NK-92 (cell line): ENCODE data around the gene ZFHX3.

ENCODE experiments used
- DNase-seq: peaks from one replicate; lab custom pipeline; 2025; ENCODE audit not compliant: unreplicated experiment; lab: John Stamatoyannopoulos, UW

The ZFHX3 gene

GRCh38 chr16:72857834-72858664, 189.9 kb downstream of the ZFHX3 start:
- DNase-seq = no peak

- DNase-seq = no peak
Observed at GRCh38 chr16:72856797-72857196, 191.1 kb downstream of the ZFHX3 start.

- DNase-seq = no peak
Observed at GRCh38 chr16:72854267-72854959, 193.5 kb downstream of the ZFHX3 start.

GRCh38 chr16:72853575-72854266, 194.2 kb downstream of the ZFHX3 start:
- no peak for DNase-seq

GRCh38 chr16:72852421-72852820, 195.5 kb downstream of the ZFHX3 start:
- no peak for DNase-seq

- DNase-seq = no peak
Observed at GRCh38 chr16:72850853-72851252, 197.1 kb downstream of the ZFHX3 start.

GRCh38 chr16:72850021-72850420, 197.9 kb downstream of the ZFHX3 start:
- no peak for DNase-seq

GRCh38 chr16:72848759-72849664, 198.9 kb downstream of the ZFHX3 start:
- no peak for DNase-seq

- DNase-seq = no peak
Observed at GRCh38 chr16:72848028-72848400, 199.9 kb downstream of the ZFHX3 start.

- DNase-seq = no peak
Observed at GRCh38 chr16:72847187-72848027, 200.5 kb downstream of the ZFHX3 start.

- no peak for DNase-seq
Observed at GRCh38 chr16:72846594-72846993, 201.3 kb downstream of the ZFHX3 start.

GRCh38 chr16:72845322-72846020, 202.5 kb downstream of the ZFHX3 start:
- DNase-seq = no peak

- no peak for DNase-seq
Observed at GRCh38 chr16:72844225-72844920, 203.6 kb downstream of the ZFHX3 start.

- no peak for DNase-seq
Observed at GRCh38 chr16:72841506-72841905, 206.4 kb downstream of the ZFHX3 start.

GRCh38 chr16:72840631-72841381, 207.1 kb downstream of the ZFHX3 start:
- no peak for DNase-seq

GRCh38 chr16:72838951-72839350, 209.0 kb downstream of the ZFHX3 start:
- no peak for DNase-seq

- no peak for DNase-seq
Observed at GRCh38 chr16:72838586-72838910, 209.4 kb downstream of the ZFHX3 start.
